ENCODE measurements around the gene ASB8.

The ASB8 gene

GRCh38 chr12:48105867-48106680, 51.2 kb downstream of the ASB8 start, which contains the start of gene SENP1:
SENP1 (minus strand) TSS chr12:48106079; CDS start chr12:48101472, 4,607 bp downstream.
- Histone ChIP-seq H3K36me3 (replicated peaks in 1 of 2; ENCODE audit: control insufficient read depth in 2 of 2, insufficient read depth in 2 of 2, low read length in 2 of 2) (peaks cover 0 to 8% of the 10 kb centered on the region in 2 donors), H4K8ac (ENCODE audit: low read depth, low read length) (no peak within 1 kb of the TSS), H3K14ac (ENCODE audit: low read length) (no peak within 1 kb of the TSS), H3K4ac (ENCODE audit: low read length) (no peak within 1 kb of the TSS), H3K9ac (ENCODE audit: low read depth, low read length, poor library complexity) (peak within 1 kb of the TSS; percentile 93), H2BK120ac (ENCODE audit: low read depth, low read length) (no peak within 1 kb of the TSS), H3K9me3 (replicated peaks in 1 of 2; ENCODE audit: control insufficient read depth in 2 of 2, insufficient read depth in 1 of 2, low read depth in 1 of 2, low read length in 2 of 2) (no peaks in the 10 kb centered on the region), H4K91ac (ENCODE audit: low read depth, low read length, poor library complexity) (no peak within 1 kb of the TSS), H3K23ac (ENCODE audit: low read depth, low read length, poor library complexity) (peak within 1 kb of the TSS; percentile 97), H2BK15ac (ENCODE audit: low read length) (peak within 1 kb of the TSS; percentile 30), H3K27me3 (ENCODE audit: control insufficient read depth in 3 of 3, insufficient read depth in 3 of 3, low read depth in 1 of 3, low read length in 3 of 3) (no peaks in the 10 kb centered on the region), H2AFZ (ENCODE audit: low read length) (peak within 1 kb of the TSS; percentile 91), H3K27ac (replicated peaks; ENCODE audit: low read length) (peak within 1 kb of the TSS; percentile 97), H3K4me1 (ENCODE audit: control insufficient read depth in 2 of 2, insufficient read depth in 1 of 2, low read depth in 1 of 2, low read length in 2 of 2) (peaks cover 8 to 10% of the 10 kb centered on the region in 2 donors), H3K18ac (ENCODE audit: low read length) (peak within 1 kb of the TSS; percentile 95), H3K4me2 (ENCODE audit: insufficient read depth, low read length, poor library complexity, severe bottlenecking) (peak within 1 kb of the TSS; percentile 94), H3K79me1 (ENCODE audit: low read depth, low read length) (no peaks in the 10 kb centered on the region), H3K4me3 (ENCODE audit: low read length in 2 of 2) (peak within 1 kb of the TSS; percentile 71 to 94), H2BK5ac (ENCODE audit: low read length) (peak within 1 kb of the TSS; percentile 96), H2BK12ac (ENCODE audit: low read length) (no peak within 1 kb of the TSS), H2AK5ac (ENCODE audit: low read depth, low read length) (no peak within 1 kb of the TSS)
- no CpG with 5 or more reads among the region's 53 CpGs for WGBS, 2 donors (ENCODE audit: extremely low coverage in 2 of 2, insufficient read length in 2 of 2, insufficient replicate concordance in 1 of 2)
- peak; percentile 83 for DNase-seq (ENCODE audit: low spot score)

- peak overlapping the region; percentile 93 for H3K9ac ChIP-seq (ENCODE audit: low read depth, low read length, poor library complexity)
- DNase-seq (ENCODE audit: low spot score) = no peak
- H3K27ac ChIP-seq (replicated peaks; ENCODE audit: low read length) = peak overlapping the region; percentile 97
- no peak overlapping the region for H3K4ac ChIP-seq (ENCODE audit: low read length)
- no peak overlapping the region for H4K8ac ChIP-seq (ENCODE audit: low read depth, low read length)
- peaks cover 0 to 8% of the 10 kb centered on the region in 2 donors for H3K36me3 ChIP-seq (replicated peaks in 1 of 2; ENCODE audit: control insufficient read depth in 2 of 2, insufficient read depth in 2 of 2, low read length in 2 of 2)
- H3K14ac ChIP-seq (ENCODE audit: low read length) = no peak overlapping the region
- no peak overlapping the region for H2AK5ac ChIP-seq (ENCODE audit: low read depth, low read length)
- peak overlapping the region; percentile 94 for H3K4me2 ChIP-seq (ENCODE audit: insufficient read depth, low read length, poor library complexity, severe bottlenecking)
- peak overlapping the region; percentile 97 for H3K23ac ChIP-seq (ENCODE audit: low read depth, low read length, poor library complexity)
- peak overlapping the region; percentile 96 for H2BK5ac ChIP-seq (ENCODE audit: low read length)
- H3K9me3 ChIP-seq (replicated peaks in 1 of 2; ENCODE audit: control insufficient read depth in 2 of 2, insufficient read depth in 1 of 2, low read depth in 1 of 2, low read length in 2 of 2) = no peaks in the 10 kb centered on the region
- no peak overlapping the region for H2BK120ac ChIP-seq (ENCODE audit: low read depth, low read length)
- H2BK15ac ChIP-seq (ENCODE audit: low read length) = peak overlapping the region; percentile 30
- H2AFZ ChIP-seq (ENCODE audit: low read length) = peak overlapping the region; percentile 91
- peak overlapping the region; percentile 71 to 94 for H3K4me3 ChIP-seq (ENCODE audit: low read length in 2 of 2)
- H3K27me3 ChIP-seq (ENCODE audit: control insufficient read depth in 3 of 3, insufficient read depth in 3 of 3, low read depth in 1 of 3, low read length in 3 of 3) = no peaks in the 10 kb centered on the region
- no peak overlapping the region for H4K91ac ChIP-seq (ENCODE audit: low read depth, low read length, poor library complexity)
- H3K4me1 ChIP-seq (ENCODE audit: control insufficient read depth in 2 of 2, insufficient read depth in 1 of 2, low read depth in 1 of 2, low read length in 2 of 2) = peaks cover 4 to 10% of the 10 kb centered on the region in 2 donors
- peak overlapping the region; percentile 95 for H3K18ac ChIP-seq (ENCODE audit: low read length)
- no peaks in the 10 kb centered on the region for H3K79me1 ChIP-seq (ENCODE audit: low read depth, low read length)
- H2BK12ac ChIP-seq (ENCODE audit: low read length) = no peak overlapping the region
- WGBS, 2 donors (ENCODE audit: extremely low coverage in 2 of 2, insufficient read length in 2 of 2, insufficient replicate concordance in 1 of 2) = no CpG with 5 or more reads among the region's 30 CpGs
Observed at GRCh38 chr12:48105321-48105866, 51.9 kb downstream of the ASB8 start.

GRCh38 chr12:48104531-48104930, 52.8 kb downstream of the ASB8 start:
- Histone ChIP-seq H3K9ac (ENCODE audit: low read depth, low read length, poor library complexity) (no peak overlapping the region), H3K79me1 (ENCODE audit: low read depth, low read length) (no peaks in the 10 kb centered on the region), H3K14ac (ENCODE audit: low read length) (no peak overlapping the region), H2BK5ac (ENCODE audit: low read length) (no peak overlapping the region), H3K18ac (ENCODE audit: low read length) (no peak overlapping the region), H4K91ac (ENCODE audit: low read depth, low read length, poor library complexity) (no peak overlapping the region), H2AK5ac (ENCODE audit: low read depth, low read length) (no peak overlapping the region), H3K27ac (replicated peaks; ENCODE audit: low read length) (no peak overlapping the region), H3K36me3 (replicated peaks in 1 of 2; ENCODE audit: control insufficient read depth in 2 of 2, insufficient read depth in 2 of 2, low read length in 2 of 2) (peaks cover 0 to 17% of the 10 kb centered on the region in 2 donors), H3K4me2 (ENCODE audit: insufficient read depth, low read length, poor library complexity, severe bottlenecking) (no peak overlapping the region), H4K8ac (ENCODE audit: low read depth, low read length) (no peak overlapping the region), H3K4me3 (ENCODE audit: low read length in 2 of 2) (peak overlapping the region in 1 of 2 donors; percentile 71), H3K4ac (ENCODE audit: low read length) (no peak overlapping the region), H2BK15ac (ENCODE audit: low read length) (no peak overlapping the region), H3K9me3 (replicated peaks in 1 of 2; ENCODE audit: control insufficient read depth in 2 of 2, insufficient read depth in 1 of 2, low read depth in 1 of 2, low read length in 2 of 2) (no peaks in the 10 kb centered on the region), H3K23ac (ENCODE audit: low read depth, low read length, poor library complexity) (no peak overlapping the region), H3K4me1 (ENCODE audit: control insufficient read depth in 2 of 2, insufficient read depth in 1 of 2, low read depth in 1 of 2, low read length in 2 of 2) (peaks cover 4 to 10% of the 10 kb centered on the region in 2 donors), H2AFZ (ENCODE audit: low read length) (no peak overlapping the region), H2BK12ac (ENCODE audit: low read length) (no peak overlapping the region), H2BK120ac (ENCODE audit: low read depth, low read length) (no peak overlapping the region), H3K27me3 (ENCODE audit: control insufficient read depth in 3 of 3, insufficient read depth in 3 of 3, low read depth in 1 of 3, low read length in 3 of 3) (no peaks in the 10 kb centered on the region)
- DNase-seq (ENCODE audit: low spot score) = no peak
- WGBS, 2 donors (ENCODE audit: extremely low coverage in 2 of 2, insufficient read length in 2 of 2, insufficient replicate concordance in 1 of 2) = 100% methylated on average over 2 of the region's 4 CpGs; no CpG with 5 or more reads in 1 of the 2 donors

All from neuronal stem cell (in vitro differentiated cells).